GM19324 (cell line): Measurements from ENCODE around the gene SLC26A5.

Experiments used
- ATAC-seq: cut with Tn5 transposase; IDR thresholded peaks from one replicate; pipeline ENCODE4 v1.9.1; 2021; ENCODE audit warnings: mild to moderate bottlenecking, moderate library complexity; ENCODE audit not compliant: unreplicated experiment, low FRiP score

SLC26A5 gene

GRCh38 chr7:103348452-103348851 is 97.6 kb downstream of the SLC26A5 start:
- ATAC-seq = no peak

- peak; percentile 74 for ATAC-seq
Measured at GRCh38 chr7:103347507-103348267, 98.3 kb downstream of the SLC26A5 start, which contains the start of gene PSMC2. Gene PSMC2, plus strand, starts transcription at chr7:103347643. Its CDS starts 69 bp downstream, at chr7:103347712.

GRCh38 chr7:103346396-103346795 is 99.6 kb downstream of the SLC26A5 start:
- ATAC-seq = no peak

GRCh38 chr7:103344453-103345149 is 101.4 kb downstream of the SLC26A5 start, which contains the start of gene DNAJC2:
Gene DNAJC2, minus strand, starts transcription at chr7:103344767. Its CDS starts 145 bp downstream, at chr7:103344622.
- peak; percentile 82 for ATAC-seq

GRCh38 chr7:103343758-103344452 is 102.1 kb downstream of the SLC26A5 start:
- ATAC-seq = peak; percentile 3

GRCh38 chr7:103343332-103343731 is 102.7 kb downstream of the SLC26A5 start:
- ATAC-seq = no peak

GRCh38 chr7:103341466-103341865 is 104.5 kb downstream of the SLC26A5 start:
- ATAC-seq = no peak

- ATAC-seq = no peak
Measured at GRCh38 chr7:103338864-103339263, 107.1 kb downstream of the SLC26A5 start.

- no peak for ATAC-seq
Measured at GRCh38 chr7:103336761-103337160, 109.2 kb downstream of the SLC26A5 start.

GRCh38 chr7:103325744-103326143 is 120.3 kb downstream of the SLC26A5 start:
- ATAC-seq = no peak
